22Rv1 (cell line): Measurements from ENCODE around the gene ARIH1.

Source experiments
- ZFX ChIP-seq: fragments of 450-650 bp; IDR thresholded peaks from 2 replicates; pipeline ENCODE4 v1.6.1; 2017; ENCODE audit warnings: antibody characterized with exemption, borderline replicate concordance
- TF ChIP-seq, protein P1 (sequence below): fragments of 450-650 bp; IDR thresholded peaks from 2 replicates; pipeline ENCODE4 v1.5.1; 2017; ENCODE audit warnings: mild to moderate bottlenecking

DNA sequence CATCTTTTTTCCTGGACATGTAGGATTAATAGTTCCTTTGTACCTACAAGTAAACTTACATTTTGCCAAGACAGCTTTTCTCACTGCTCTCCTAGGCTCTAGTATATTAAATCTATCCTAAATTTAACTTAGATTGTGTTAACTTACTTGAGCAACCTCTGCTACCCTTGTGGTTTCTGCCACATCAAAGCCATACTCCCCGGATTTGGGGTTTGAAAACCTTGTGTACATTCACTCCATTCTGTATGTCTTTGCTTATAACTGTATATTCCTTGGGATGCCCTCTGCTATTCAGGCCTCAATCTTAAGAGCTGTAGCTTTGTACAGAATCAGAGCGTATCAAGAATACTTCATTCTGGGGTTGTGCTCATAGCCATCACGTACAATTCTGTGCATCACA lies 60.4 kb downstream of the ARIH1 start:
- TF ChIP-seq, protein P1, sequence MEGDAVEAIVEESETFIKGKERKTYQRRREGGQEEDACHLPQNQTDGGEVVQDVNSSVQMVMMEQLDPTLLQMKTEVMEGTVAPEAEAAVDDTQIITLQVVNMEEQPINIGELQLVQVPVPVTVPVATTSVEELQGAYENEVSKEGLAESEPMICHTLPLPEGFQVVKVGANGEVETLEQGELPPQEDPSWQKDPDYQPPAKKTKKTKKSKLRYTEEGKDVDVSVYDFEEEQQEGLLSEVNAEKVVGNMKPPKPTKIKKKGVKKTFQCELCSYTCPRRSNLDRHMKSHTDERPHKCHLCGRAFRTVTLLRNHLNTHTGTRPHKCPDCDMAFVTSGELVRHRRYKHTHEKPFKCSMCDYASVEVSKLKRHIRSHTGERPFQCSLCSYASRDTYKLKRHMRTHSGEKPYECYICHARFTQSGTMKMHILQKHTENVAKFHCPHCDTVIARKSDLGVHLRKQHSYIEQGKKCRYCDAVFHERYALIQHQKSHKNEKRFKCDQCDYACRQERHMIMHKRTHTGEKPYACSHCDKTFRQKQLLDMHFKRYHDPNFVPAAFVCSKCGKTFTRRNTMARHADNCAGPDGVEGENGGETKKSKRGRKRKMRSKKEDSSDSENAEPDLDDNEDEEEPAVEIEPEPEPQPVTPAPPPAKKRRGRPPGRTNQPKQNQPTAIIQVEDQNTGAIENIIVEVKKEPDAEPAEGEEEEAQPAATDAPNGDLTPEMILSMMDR = no peak
- no peak for TF ChIP-seq ZFX
